SW 1271 (cell line): ENCODE data around the gene PCDHA1.

Source experiments
- DNase-seq, 2 experiments: peaks; one replicate each; lab custom pipeline; 2025; lab: John Stamatoyannopoulos, UW

Gene PCDHA1

GRCh38 chr5:141042555-141042954 is 256.6 kb downstream of the PCDHA1 start:
- DNase-seq = no peak

GRCh38 chr5:141050622-141051520 is 264.9 kb downstream of the PCDHA1 start, which contains the start of gene PCDHB1:
Gene PCDHB1 (plus strand): TSS chr5:141051374. CDS start chr5:141051471, 97 bp downstream.
- no peak for DNase-seq

- no peak for DNase-seq
These were observed 265.6 kb downstream of the PCDHA1 start for GRCh38 chr5:141051521-141051866.
